ENCODE data around the gene TFDP2. TPM values are rescaled to one million over a fixed set of nuclear protein-coding genes. Genes with fewer than 3 reads are reported as not detected.
"Not testable (repeated sequence)": the region's sequence is repeated elsewhere in the genome, so short reads cannot be mapped to it uniquely, and the experiment has no call there.

TFDP2 gene
- total RNA-seq, 1 donor from 2014 or later = 22.0 TPM

DNA sequence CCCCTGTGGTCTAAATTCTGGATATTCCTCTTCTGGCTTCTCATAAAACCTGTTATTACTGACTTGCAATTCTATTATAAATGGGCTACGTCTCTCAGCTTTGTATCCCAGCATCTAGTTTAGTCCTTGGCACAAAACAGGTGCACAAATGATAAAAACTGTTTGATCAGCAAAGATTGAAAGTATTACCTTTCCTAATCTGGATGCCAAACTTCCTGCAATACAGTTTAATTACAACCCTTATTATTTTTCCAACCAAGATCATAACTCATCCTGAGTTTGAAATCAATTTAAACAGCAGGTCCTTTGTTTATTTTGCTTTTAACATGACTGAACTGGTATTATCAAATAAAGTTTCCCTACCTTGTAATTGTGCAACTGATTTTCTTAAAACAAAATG is 140.3 kb downstream of the TFDP2 start:
- DNase-seq = no peak
- intact Hi-C loops (cut with micrococcal nuclease) = no loop called here

DNA sequence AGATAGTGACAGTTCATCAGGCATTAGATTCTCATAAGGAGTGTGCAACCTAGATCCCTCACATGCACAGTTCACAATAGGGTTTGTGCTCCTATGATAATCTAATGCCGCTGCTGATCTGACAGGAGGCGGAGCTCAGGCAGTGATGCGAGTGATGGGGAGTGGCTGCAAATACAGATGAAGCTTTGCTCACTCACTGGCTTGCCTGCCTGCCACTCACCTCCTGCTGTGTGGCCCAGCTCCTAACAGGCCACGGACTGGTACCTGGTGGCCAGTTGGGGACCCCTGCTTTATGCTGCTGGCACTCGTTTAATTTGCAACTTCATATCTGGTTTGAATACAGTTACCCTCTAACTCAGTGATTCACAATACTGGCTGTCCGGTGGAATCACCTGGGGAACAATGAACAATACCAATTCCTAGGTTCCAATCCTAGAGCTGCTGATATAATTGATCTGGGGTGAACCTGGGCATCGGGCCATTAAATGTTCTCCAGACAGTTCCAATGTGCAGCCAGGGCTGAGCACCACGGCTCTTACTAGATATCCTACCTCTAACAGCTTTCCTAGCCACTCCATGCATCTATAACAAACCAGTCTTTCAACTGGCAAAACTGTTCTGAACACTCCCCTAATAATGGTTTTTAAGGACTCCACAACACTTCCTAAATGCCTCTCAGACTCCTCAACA is 141.5 kb downstream of the TFDP2 start:
- no peaks in the 10 kb centered on the region for H3K36me3 Mint-ChIP-seq (ENCODE audit: low read depth)
- no peaks in the 10 kb centered on the region for H3K27me3 Mint-ChIP-seq
- H3K27ac Mint-ChIP-seq = no peak overlapping the region
- no peak overlapping the region for H3K4me3 Mint-ChIP-seq
- intact Hi-C loops (cut with micrococcal nuclease) = no loop called here
- no peaks in the 10 kb centered on the region for H3K9me3 Mint-ChIP-seq
- DNase-seq = no peak
- no peaks in the 10 kb centered on the region for H3K4me1 Mint-ChIP-seq

More for the DNA sequence above, 140.3 kb downstream of the TFDP2 start:
- H3K4me1 Mint-ChIP-seq = no peaks in the 10 kb centered on the region
- H3K9me3 Mint-ChIP-seq = no peaks in the 10 kb centered on the region
- no peak overlapping the region for H3K27ac Mint-ChIP-seq
- H3K4me3 Mint-ChIP-seq = no peak overlapping the region
- no peaks in the 10 kb centered on the region for H3K36me3 Mint-ChIP-seq (ENCODE audit: low read depth)
- no peaks in the 10 kb centered on the region for H3K27me3 Mint-ChIP-seq

DNA sequence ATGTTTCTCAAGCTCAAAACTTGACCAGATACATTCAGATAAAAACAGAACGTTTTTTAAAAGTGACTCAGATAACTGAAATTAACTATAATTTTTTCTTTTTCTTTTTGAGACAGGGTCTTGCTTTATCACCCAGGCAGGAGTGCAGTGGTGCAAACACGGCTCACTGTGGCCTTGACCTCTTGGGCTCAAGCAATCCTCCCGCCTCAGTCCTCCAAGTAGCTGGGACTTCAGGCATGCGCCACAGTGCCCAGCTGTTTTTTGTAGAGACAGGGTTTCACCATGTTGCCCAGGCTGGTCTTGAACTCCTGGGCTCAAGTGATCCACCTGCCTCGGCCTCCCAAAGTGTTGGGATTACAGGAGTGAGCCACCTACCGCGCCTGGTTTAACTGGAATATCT is 144.4 kb downstream of the TFDP2 start:
- H3K27ac Mint-ChIP-seq; H3K36me3 Mint-ChIP-seq (ENCODE audit: low read depth); DNase-seq; H3K4me3 Mint-ChIP-seq; H3K27me3 Mint-ChIP-seq; H3K9me3 Mint-ChIP-seq; intact Hi-C loops (cut with micrococcal nuclease); H3K4me1 Mint-ChIP-seq: not testable (repeated sequence)

- no peaks in the 10 kb centered on the region for H3K27me3 Mint-ChIP-seq
- no peaks in the 10 kb centered on the region for H3K36me3 Mint-ChIP-seq (ENCODE audit: low read depth)
- H3K27ac Mint-ChIP-seq = no peak overlapping the region
- intact Hi-C loops (cut with micrococcal nuclease) = no loop called here
- H3K4me1 Mint-ChIP-seq = no peaks in the 10 kb centered on the region
- DNase-seq = no peak
- no peaks in the 10 kb centered on the region for H3K9me3 Mint-ChIP-seq
- no peak overlapping the region for H3K4me3 Mint-ChIP-seq
These were observed 145.3 kb downstream of the TFDP2 start for GRCh38 chr3:142004025-142004424.

- no peaks in the 10 kb centered on the region for H3K36me3 Mint-ChIP-seq (ENCODE audit: low read depth)
- no peaks in the 10 kb centered on the region for H3K4me1 Mint-ChIP-seq
- no peaks in the 10 kb centered on the region for H3K9me3 Mint-ChIP-seq
- no peaks in the 10 kb centered on the region for H3K27me3 Mint-ChIP-seq
- no peak overlapping the region for H3K4me3 Mint-ChIP-seq
- DNase-seq = no peak
- intact Hi-C loops (cut with micrococcal nuclease) = no loop called here
- H3K27ac Mint-ChIP-seq = no peak overlapping the region
These were observed 146.1 kb downstream of the TFDP2 start for GRCh38 chr3:142003291-142003690.

- Mint-ChIP-seq H3K4me3 (no peak overlapping the region), H3K27ac (no peak overlapping the region), H3K27me3 (no peaks in the 10 kb centered on the region), H3K36me3 (ENCODE audit: low read depth) (no peaks in the 10 kb centered on the region), H3K9me3 (no peaks in the 10 kb centered on the region), H3K4me1 (no peaks in the 10 kb centered on the region)
- no peak for DNase-seq
- intact Hi-C loops (cut with micrococcal nuclease) = no loop called here
These were observed 148.9 kb downstream of the TFDP2 start for GRCh38 chr3:142000325-142000870.

DNA sequence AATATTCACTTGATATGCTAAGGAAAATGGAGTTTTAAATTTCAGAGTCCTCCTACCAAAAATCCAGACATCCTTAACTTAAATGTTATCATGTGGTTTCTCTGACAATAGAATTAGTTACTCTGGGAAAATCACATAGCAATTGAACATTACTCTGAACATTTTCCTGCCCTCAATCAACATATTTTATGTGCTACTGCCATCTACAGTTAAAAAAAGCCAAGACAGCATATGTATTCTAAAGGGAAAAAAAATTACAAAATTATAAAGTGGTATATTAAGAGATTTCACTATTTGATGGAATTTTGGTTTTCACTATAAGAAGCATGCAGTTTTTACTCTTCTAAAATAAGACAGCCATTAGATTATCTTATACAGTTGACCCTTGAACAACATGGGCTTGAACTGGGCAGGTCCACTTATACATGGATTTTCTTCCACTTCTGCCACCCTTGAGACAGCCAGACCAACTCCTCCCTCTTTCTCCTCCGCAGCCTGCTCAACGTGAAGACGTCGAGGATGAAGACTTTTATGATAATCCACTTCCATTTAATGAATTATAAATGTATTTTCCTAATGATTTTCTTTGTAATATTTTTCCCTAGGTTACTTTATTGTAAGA is 150.6 kb downstream of the TFDP2 start:
- Mint-ChIP-seq H3K27me3 (no peaks in the 10 kb centered on the region), H3K4me1 (no peaks in the 10 kb centered on the region), H3K4me3 (no peak overlapping the region), H3K9me3 (no peaks in the 10 kb centered on the region), H3K36me3 (ENCODE audit: low read depth) (no peaks in the 10 kb centered on the region), H3K27ac (no peak overlapping the region)
- no peak for DNase-seq
- intact Hi-C loops (cut with micrococcal nuclease) = loop anchor here (1.0 to 2.0 kb wide), 2 partner anchors 260 to 422 kb away; partner anchors contain the start of gene RNF7

DNA sequence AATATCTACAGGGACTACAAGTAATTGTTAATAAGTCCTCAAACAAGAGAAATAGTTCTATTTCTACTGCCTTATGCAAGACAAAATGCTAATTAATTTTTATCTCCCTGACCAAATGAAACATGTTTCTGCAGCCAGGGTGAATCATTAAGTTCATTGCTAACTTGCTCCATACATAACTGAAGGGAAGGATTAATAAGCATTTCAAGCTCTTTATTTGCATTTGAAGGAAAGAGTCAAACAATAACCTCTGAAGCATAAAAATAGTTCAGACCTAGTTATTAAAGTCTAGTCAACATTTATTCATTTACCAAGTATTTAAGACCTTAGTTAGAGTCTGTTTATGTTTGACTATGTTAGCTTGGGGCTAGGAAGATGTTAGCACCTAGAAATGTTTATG is 152.9 kb downstream of the TFDP2 start:
- intact Hi-C loops (cut with micrococcal nuclease) = no loop called here
- DNase-seq = no peak
- Mint-ChIP-seq H3K27ac (no peak overlapping the region), H3K9me3 (no peaks in the 10 kb centered on the region), H3K36me3 (ENCODE audit: low read depth) (no peaks in the 10 kb centered on the region), H3K4me3 (no peak overlapping the region), H3K4me1 (peaks cover 6% of the 10 kb centered on the region), H3K27me3 (no peaks in the 10 kb centered on the region)

GRCh38 chr3:141994856-141995255 is 154.5 kb downstream of the TFDP2 start:
- no peaks in the 10 kb centered on the region for H3K27me3 Mint-ChIP-seq
- DNase-seq = no peak
- H3K9me3 Mint-ChIP-seq = no peaks in the 10 kb centered on the region
- H3K36me3 Mint-ChIP-seq (ENCODE audit: low read depth) = no peaks in the 10 kb centered on the region
- H3K4me1 Mint-ChIP-seq = peaks cover 6% of the 10 kb centered on the region
- intact Hi-C loops (cut with micrococcal nuclease) = no loop called here
- H3K4me3 Mint-ChIP-seq = no peak overlapping the region
- H3K27ac Mint-ChIP-seq = no peak overlapping the region

DNA sequence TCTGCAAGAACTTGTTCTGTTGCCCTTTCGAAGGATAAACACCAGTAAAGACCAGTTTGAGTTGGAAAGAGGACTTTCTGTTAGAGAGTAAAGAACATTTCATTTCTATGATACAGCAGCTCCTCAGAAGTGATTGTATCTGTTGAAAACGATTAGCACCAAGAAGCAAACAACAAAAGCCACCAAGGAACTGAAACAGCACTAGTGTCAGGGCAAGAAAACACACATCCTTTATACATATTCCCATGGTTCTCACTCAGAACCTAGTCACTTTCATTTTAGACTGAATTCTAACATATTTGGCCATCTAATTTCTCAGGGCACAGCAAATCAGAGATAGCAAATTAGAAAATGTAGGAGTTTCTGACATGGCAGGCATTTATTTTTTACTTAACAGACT is 156.8 kb downstream of the TFDP2 start:
- Mint-ChIP-seq H3K4me3 (peak overlapping the region; percentile 22), H3K27ac (peak overlapping the region; percentile 0), H3K36me3 (ENCODE audit: low read depth) (no peaks in the 10 kb centered on the region), H3K9me3 (no peaks in the 10 kb centered on the region), H3K4me1 (peaks cover 6% of the 10 kb centered on the region), H3K27me3 (no peaks in the 10 kb centered on the region)
- no peak for DNase-seq
- intact Hi-C loops (cut with micrococcal nuclease) = no loop called here

DNA sequence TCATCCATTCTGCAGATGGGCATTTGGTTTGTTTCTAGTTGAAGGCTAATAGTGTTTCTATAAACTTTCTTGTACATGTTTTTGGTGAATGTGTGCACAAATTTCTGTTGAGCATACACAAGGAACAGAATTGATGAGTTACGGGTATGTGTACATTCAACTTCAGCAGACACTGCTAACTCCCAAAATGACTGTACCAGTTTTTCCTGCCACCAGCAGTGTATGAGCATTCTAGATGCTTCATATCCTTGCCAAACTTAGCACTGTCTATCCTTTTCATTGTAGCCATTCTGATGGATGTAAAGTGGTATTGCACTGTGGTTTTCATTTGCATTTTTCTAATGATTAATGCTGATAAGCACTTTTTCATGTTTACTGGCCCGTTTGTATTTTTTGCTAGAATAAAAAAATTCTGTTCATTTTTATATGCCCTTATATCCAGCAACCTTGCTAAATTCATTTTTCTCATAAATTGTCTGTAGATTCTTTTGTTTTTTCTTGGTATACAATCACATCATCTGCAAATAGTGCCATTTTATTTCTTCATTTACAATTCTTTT is 162.7 kb downstream of the TFDP2 start:
- H3K4me1 Mint-ChIP-seq = no peaks in the 10 kb centered on the region
- no peak overlapping the region for H3K4me3 Mint-ChIP-seq
- H3K9me3 Mint-ChIP-seq = peaks cover 6% of the 10 kb centered on the region
- H3K27ac Mint-ChIP-seq = no peak overlapping the region
- intact Hi-C loops (cut with micrococcal nuclease) = no loop called here
- H3K36me3 Mint-ChIP-seq (ENCODE audit: low read depth) = peaks cover 3% of the 10 kb centered on the region
- peak; percentile 20 for DNase-seq
- no peaks in the 10 kb centered on the region for H3K27me3 Mint-ChIP-seq

GRCh38 chr3:141981084-141981483 is 168.3 kb downstream of the TFDP2 start:
- Mint-ChIP-seq H3K4me1 (no peaks in the 10 kb centered on the region), H3K9me3 (peaks cover 6% of the 10 kb centered on the region), H3K27ac (no peak overlapping the region), H3K36me3 (ENCODE audit: low read depth) (peaks cover 5% of the 10 kb centered on the region), H3K27me3 (no peaks in the 10 kb centered on the region), H3K4me3 (no peak overlapping the region)
- intact Hi-C loops (cut with micrococcal nuclease) = no loop called here
- no peak for DNase-seq

DNA sequence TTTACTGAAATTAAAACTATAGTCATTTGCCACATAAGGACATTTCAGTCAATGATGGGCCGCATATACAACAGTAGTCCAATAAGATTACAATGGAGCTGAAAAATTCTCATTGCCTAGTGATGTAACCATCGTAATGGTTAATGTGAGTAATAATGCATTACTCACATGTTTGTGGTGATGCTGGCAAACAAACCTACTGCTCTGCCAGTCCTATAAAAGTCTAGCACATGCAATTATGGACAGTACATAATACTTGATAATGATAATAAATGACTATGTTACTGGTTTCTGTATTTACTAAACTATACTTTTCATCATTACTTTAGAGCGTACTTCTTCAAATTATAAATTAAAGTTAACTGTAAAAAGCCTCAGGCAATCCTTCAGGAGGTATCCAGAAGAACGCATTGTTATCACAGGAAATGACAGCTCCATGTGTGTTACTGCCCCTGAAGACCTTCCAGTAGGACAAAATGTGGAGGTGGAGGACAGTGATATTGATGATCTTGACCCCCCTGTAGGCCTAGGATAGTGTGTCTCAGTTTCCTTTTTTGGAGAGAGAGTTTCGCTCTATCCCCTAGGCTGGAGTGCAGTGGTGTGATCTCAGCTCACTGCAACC is 170.2 kb downstream of the TFDP2 start:
- peaks cover 3% of the 10 kb centered on the region for H3K9me3 Mint-ChIP-seq
- no peak for DNase-seq
- H3K27me3 Mint-ChIP-seq = no peaks in the 10 kb centered on the region
- H3K27ac Mint-ChIP-seq = no peak overlapping the region
- no peaks in the 10 kb centered on the region for H3K4me1 Mint-ChIP-seq
- intact Hi-C loops (cut with micrococcal nuclease) = no loop called here
- H3K36me3 Mint-ChIP-seq (ENCODE audit: low read depth) = peaks cover 5% of the 10 kb centered on the region
- H3K4me3 Mint-ChIP-seq = no peak overlapping the region

DNA sequence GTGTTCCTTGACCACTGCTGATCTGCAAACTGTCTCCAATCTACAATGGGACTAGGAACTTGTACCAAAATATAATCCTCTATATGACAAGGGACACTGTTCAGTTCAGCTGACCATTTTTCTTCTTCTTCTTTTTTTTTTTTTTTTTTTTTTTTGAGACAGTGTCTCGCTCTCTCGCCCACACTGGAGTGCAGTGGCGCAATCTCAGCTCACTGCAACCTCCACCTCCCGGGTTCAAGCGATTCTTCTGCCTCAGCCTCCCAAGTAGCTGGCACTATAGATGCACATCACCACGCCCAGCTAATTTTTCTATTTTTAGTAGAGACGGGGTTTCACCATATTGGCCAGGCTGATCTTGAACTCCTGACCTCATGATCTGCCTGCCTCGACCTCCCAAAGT is 174.6 kb downstream of the TFDP2 start:
- H3K9me3 Mint-ChIP-seq; DNase-seq; H3K27ac Mint-ChIP-seq; H3K4me1 Mint-ChIP-seq; H3K27me3 Mint-ChIP-seq; H3K4me3 Mint-ChIP-seq; intact Hi-C loops (cut with micrococcal nuclease); H3K36me3 Mint-ChIP-seq (ENCODE audit: low read depth): not testable (repeated sequence)
